ENCODE results near the gene IRF9. TPM values are rescaled to one million over a fixed set of nuclear protein-coding genes. Genes with fewer than 3 reads are reported as not detected.
A peak's percentile ranks its signal among the peaks of the same experiment; 100 is the strongest.

IRF9 gene
- total RNA-seq, 1 experiment from 2014 or later = 27.6 TPM

DNA sequence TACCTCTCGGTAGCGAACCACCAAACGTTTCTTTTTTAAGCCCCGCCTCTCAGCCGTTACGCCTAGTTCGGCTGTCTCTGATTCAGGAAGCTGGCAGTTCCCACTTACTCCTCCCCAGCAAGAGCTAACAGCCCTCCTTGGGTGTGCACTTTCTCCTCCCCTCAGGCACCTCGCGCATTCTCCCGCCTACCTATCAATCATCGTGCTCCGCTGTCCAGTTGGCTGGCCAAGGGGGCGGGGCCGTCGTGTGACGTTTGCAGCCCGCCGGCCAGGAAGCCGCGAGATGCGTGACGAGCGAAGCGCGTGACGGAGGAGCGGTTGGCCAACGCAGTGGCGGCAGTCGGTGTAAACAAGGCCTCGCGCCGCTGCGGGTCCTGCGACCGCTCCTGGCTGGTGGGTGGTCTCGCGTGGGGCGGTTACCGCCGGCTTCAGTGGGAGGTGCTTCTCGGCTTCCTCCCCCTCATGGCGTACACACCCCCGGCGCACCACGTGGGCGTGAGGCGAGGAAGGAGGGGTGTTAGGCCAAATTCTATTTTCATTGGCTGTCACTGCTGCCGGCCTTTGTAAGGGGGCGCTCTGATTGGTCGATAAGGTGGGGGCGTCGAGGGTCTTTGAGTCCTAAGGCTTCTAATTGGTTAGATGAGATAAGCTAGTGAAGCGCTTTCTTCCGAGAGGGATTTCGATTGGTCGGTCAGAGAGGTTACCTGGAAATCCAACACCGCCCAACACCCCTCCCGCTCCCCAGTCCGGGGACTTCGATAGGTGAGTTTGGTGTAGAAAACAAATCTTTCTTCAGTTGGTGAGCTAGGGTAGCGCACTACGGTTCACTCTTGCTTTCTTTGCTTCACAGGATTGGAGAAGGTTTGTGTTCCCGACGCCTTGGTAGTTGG, 46.3 kb upstream of the IRF9 start, which contains the start of the genes DCAF11 and NRL:
Gene DCAF11, plus strand, starts transcription at position 246 of the 890 bp plus-strand sequence. CDS start 818 bp downstream, outside the sequence.
Gene NRL, minus strand, starts transcription at position 418 of the 890 bp plus-strand sequence. CDS start 32,101 bp downstream, outside the sequence.
- Histone ChIP-seq H4K5ac (ENCODE audit: insufficient read length, low read depth, low read length) (no peak within 1 kb of the TSS), H4K20me1 (ENCODE audit: control insufficient read depth, insufficient read depth, insufficient read length) (no peaks in the 10 kb centered on the region), H3K56ac (ENCODE audit: insufficient read length, low read depth, low read length) (no peak within 1 kb of the TSS), H3K23me2 (ENCODE audit: insufficient read length, low read depth, low read length, poor library complexity, severe bottlenecking) (peaks cover 13% of the 10 kb centered on the region), H3K9ac (ENCODE audit: extremely low read depth, insufficient read length, low read length) (peak within 1 kb of the TSS; percentile 75), H3K4ac (ENCODE audit: low read depth, low read length) (no peak within 1 kb of the TSS), H3K79me1 (ENCODE audit: insufficient read depth, low read depth, low read length, poor library complexity, severe bottlenecking) (no peaks in the 10 kb centered on the region), H3T11ph (ENCODE audit: low read length) (no peak within 1 kb of the TSS), H3K4me1 (ENCODE audit: insufficient read depth, low read length) (no peaks in the 10 kb centered on the region), H3K23ac (ENCODE audit: insufficient read length, low read depth, low read length) (no peak within 1 kb of the TSS), H2BK120ac (ENCODE audit: low read depth, low read length, poor library complexity, severe bottlenecking) (no peak within 1 kb of the TSS), H2AFZ (ENCODE audit: low read length) (no peak within 1 kb of the TSS), H2BK12ac (ENCODE audit: insufficient read length, low read depth, low read length) (no peak within 1 kb of the TSS), H3K18ac (ENCODE audit: insufficient read length, low read depth, low read length) (peak within 1 kb of the TSS; percentile 97), H3K27ac (ENCODE audit: insufficient read length, low read depth, low read length) (peak within 1 kb of the TSS; percentile 36), H2BK20ac (ENCODE audit: low read depth, low read length, poor library complexity, severe bottlenecking) (no peak within 1 kb of the TSS), H3K9me3 (ENCODE audit: control insufficient read depth, low read depth, low read length) (no peaks in the 10 kb centered on the region), H4K91ac (ENCODE audit: insufficient read length, low read depth, low read length) (no peak within 1 kb of the TSS), H2BK5ac (ENCODE audit: insufficient read length, low read length) (no peak within 1 kb of the TSS), H4K8ac (replicated peaks; ENCODE audit: insufficient read length, low read depth, low read length) (no peak within 1 kb of the TSS), H3K14ac (ENCODE audit: insufficient read depth, low read length) (peak within 1 kb of the TSS; percentile 98), H2BK15ac (ENCODE audit: low read depth, low read length) (no peak within 1 kb of the TSS), H2AK5ac (ENCODE audit: insufficient read length, low read length) (no peak within 1 kb of the TSS), H3K79me2 (ENCODE audit: insufficient read depth, low read length) (no peaks in the 10 kb centered on the region), H3K27me3 (ENCODE audit: insufficient read depth, low read length) (no peaks in the 10 kb centered on the region), H3K4me2 (ENCODE audit: insufficient read depth, insufficient read length, low read length) (peak within 1 kb of the TSS; percentile 79)
- H3K4me3 Mint-ChIP-seq = peak within 1 kb of the TSS; percentile 93 to 95
- no peaks in the 10 kb centered on the region; a peak in 1 of 5 replicates for H3K9me3 Mint-ChIP-seq
- peak within 1 kb of the TSS; percentile 93 to 100 (median 98) for H3K27ac Mint-ChIP-seq
- peaks cover 15 to 43% (median 33%) of the 10 kb centered on the region in 3 experiments; a peak in 6 of 7 replicates for H3K36me3 Mint-ChIP-seq (ENCODE audit: insufficient read depth in 1 of 3, low read depth in 3 of 3)
- TF ChIP-seq, protein P1, sequence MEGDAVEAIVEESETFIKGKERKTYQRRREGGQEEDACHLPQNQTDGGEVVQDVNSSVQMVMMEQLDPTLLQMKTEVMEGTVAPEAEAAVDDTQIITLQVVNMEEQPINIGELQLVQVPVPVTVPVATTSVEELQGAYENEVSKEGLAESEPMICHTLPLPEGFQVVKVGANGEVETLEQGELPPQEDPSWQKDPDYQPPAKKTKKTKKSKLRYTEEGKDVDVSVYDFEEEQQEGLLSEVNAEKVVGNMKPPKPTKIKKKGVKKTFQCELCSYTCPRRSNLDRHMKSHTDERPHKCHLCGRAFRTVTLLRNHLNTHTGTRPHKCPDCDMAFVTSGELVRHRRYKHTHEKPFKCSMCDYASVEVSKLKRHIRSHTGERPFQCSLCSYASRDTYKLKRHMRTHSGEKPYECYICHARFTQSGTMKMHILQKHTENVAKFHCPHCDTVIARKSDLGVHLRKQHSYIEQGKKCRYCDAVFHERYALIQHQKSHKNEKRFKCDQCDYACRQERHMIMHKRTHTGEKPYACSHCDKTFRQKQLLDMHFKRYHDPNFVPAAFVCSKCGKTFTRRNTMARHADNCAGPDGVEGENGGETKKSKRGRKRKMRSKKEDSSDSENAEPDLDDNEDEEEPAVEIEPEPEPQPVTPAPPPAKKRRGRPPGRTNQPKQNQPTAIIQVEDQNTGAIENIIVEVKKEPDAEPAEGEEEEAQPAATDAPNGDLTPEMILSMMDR (conservative IDR thresholded peaks at IDR 0.05) = no peak
- peaks cover 3% of the 10 kb centered on the region; the same call in 1 of the 2 replicates for H3K27me3 Mint-ChIP-seq (ENCODE audit: low read depth)
- peak; percentile 99 for DNase-seq
- H3K4me1 Mint-ChIP-seq = peaks cover 12 to 15% of the 10 kb centered on the region in 2 experiments
- WGBS (ENCODE audit: extremely low coverage, insufficient read length, low lambda C conversion rate) = no CpG with 5 or more reads among the region's 65 CpGs

All from H9 (cell line).